Colonic mucosa (tissue), 4 donors: ENCODE results near the gene SH3PXD2A. TPM values are rescaled to one million over a fixed set of nuclear protein-coding genes. Genes with fewer than 3 reads are reported as not detected.

Experiments
- DNase-seq: peaks from one replicate; pipeline ENCODE4 v3.0.0-alpha.2; 2020
- H3K27ac ChIP-seq: fragments of 200-600 bp; one replicate; pipeline ENCODE4 v1.8.0; 2021
- H3K27me3 ChIP-seq: fragments of 200-600 bp; one replicate; pipeline ENCODE4 v1.8.0; 2021
- H3K36me3 ChIP-seq: fragments of 200-600 bp; one replicate; pipeline ENCODE4 v1.8.0; 2021
- H3K4me1 ChIP-seq: fragments of 200-600 bp; one replicate; pipeline ENCODE4 v1.8.0; 2021; ENCODE audit warnings: mild to moderate bottlenecking
- H3K4me3 ChIP-seq: fragments of 200-600 bp; one replicate; pipeline ENCODE4 v1.8.0; 2021
- H3K9ac ChIP-seq, 2 donors: one replicate each; pipeline ENCODE4 v1.7.0; 2013; ENCODE audit warnings: control low read depth in 2 of 2, low read depth in 2 of 2, low read length in 2 of 2
- H3K9me3 ChIP-seq: fragments of 200-600 bp; one replicate; pipeline ENCODE4 v1.8.0; 2021
- CTCF ChIP-seq: fragments of 200-600 bp; IDR thresholded peaks from one replicate; pipeline ENCODE4 v1.8.0; 2022; ENCODE audit warnings: antibody characterized with exemption, mild to moderate bottlenecking
- intact Hi-C: fragments of 100-400 bp; cut with DNase I; formaldehyde crosslinking; loops from one replicate; pipeline ENCODE4 v1.14.1; 2022
- total RNA-seq, 2 donors: library from RNA; stranded (reverse); fragmentation: NEBNext Ultra II Directional in 1 of 2; extraction: Animal tissue kit (Norgen Biotek cat#: 25700) in 1 of 2; gene quantifications; one replicate each; pipeline ENCODE4 v1.2.1, GENCODE V29; 2021
- donor health status: healthy.
- donor health status: DM: no; HTN: no; CAD: no.
- donor health status: DM: no; HTN: no; CAD: no.

Gene SH3PXD2A
- total RNA-seq, 2 donors from 2014 or later, result 37.5 to 40.8 TPM

- no peak for TF ChIP-seq CTCF
- intact Hi-C loops, result no loop called here
- no peaks in the 10 kb centered on the region for H3K27me3 ChIP-seq
- no peak for DNase-seq
- no peaks in the 10 kb centered on the region for H3K36me3 ChIP-seq
- no peaks in the 10 kb centered on the region for H3K4me1 ChIP-seq
- H3K4me3 ChIP-seq, result no peak overlapping the region
- no peaks in the 10 kb centered on the region for H3K9me3 ChIP-seq
- no peak overlapping the region for H3K27ac ChIP-seq
- no peak overlapping the region for H3K9ac ChIP-seq
These were observed 233.1 kb downstream of the SH3PXD2A start for GRCh38 chr10:103622286-103622685.

- no peak overlapping the region for H3K4me3 ChIP-seq
- H3K4me1 ChIP-seq, result no peaks in the 10 kb centered on the region
- H3K27ac ChIP-seq, result no peak overlapping the region
- intact Hi-C loops, result no loop called here
- H3K36me3 ChIP-seq, result no peaks in the 10 kb centered on the region
- no peaks in the 10 kb centered on the region for H3K9me3 ChIP-seq
- DNase-seq, result no peak
- H3K27me3 ChIP-seq, result no peaks in the 10 kb centered on the region
- no peak overlapping the region for H3K9ac ChIP-seq
- TF ChIP-seq CTCF, result no peak
These were observed 233.6 kb downstream of the SH3PXD2A start for GRCh38 chr10:103621783-103622125.

- Histone ChIP-seq H3K27ac (no peak overlapping the region), H3K4me3 (no peak overlapping the region), H3K27me3 (no peaks in the 10 kb centered on the region), H3K4me1 (no peaks in the 10 kb centered on the region), H3K9ac (peak overlapping the region in 1 of 2 donors; percentile 9), H3K36me3 (no peaks in the 10 kb centered on the region), H3K9me3 (no peaks in the 10 kb centered on the region)
- intact Hi-C loops, result no loop called here
- no peak for DNase-seq
- TF ChIP-seq CTCF, result no peak
These were observed 234.2 kb downstream of the SH3PXD2A start for GRCh38 chr10:103620891-103621782.

- no peak overlapping the region for H3K9ac ChIP-seq
- intact Hi-C loops, result no loop called here
- H3K36me3 ChIP-seq, result no peaks in the 10 kb centered on the region
- no peaks in the 10 kb centered on the region for H3K27me3 ChIP-seq
- H3K4me1 ChIP-seq, result no peaks in the 10 kb centered on the region
- no peaks in the 10 kb centered on the region for H3K9me3 ChIP-seq
- no peak for TF ChIP-seq CTCF
- no peak overlapping the region for H3K4me3 ChIP-seq
- DNase-seq, result no peak
- no peak overlapping the region for H3K27ac ChIP-seq
These were observed 235.0 kb downstream of the SH3PXD2A start for GRCh38 chr10:103620352-103620740.

- no peak overlapping the region for H3K4me3 ChIP-seq
- no peak for DNase-seq
- intact Hi-C loops, result no loop called here
- H3K27me3 ChIP-seq, result no peaks in the 10 kb centered on the region
- H3K4me1 ChIP-seq, result no peaks in the 10 kb centered on the region
- H3K9ac ChIP-seq, result peak overlapping the region in 1 of 2 donors; percentile 21
- no peaks in the 10 kb centered on the region for H3K36me3 ChIP-seq
- H3K27ac ChIP-seq, result no peak overlapping the region
- TF ChIP-seq CTCF, result no peak
- H3K9me3 ChIP-seq, result no peaks in the 10 kb centered on the region
These were observed 235.7 kb downstream of the SH3PXD2A start for GRCh38 chr10:103619424-103620351.
